Body of pancreas (tissue), 4 donors: Measurements from ENCODE around the gene SCFD2. TPM values are rescaled to one million over a fixed set of nuclear protein-coding genes. Genes with fewer than 3 reads are reported as not detected.

Source experiments
- ATAC-seq: fragments of 150-250 bp; one replicate; pipeline ENCODE4 v1.9.1; 2016
- DNase-seq, 4 donors: peaks; one replicate each; pipeline ENCODE4 v3.0.0-alpha.2; 2019
- H3K27ac ChIP-seq, 4 donors: fragments of 200-600 bp; sonication (generic); 1 replicate in 3 of 4; 2 replicates in 1 of 4; pipeline versions ENCODE4 v1.5.1 to v1.6.1; 2016 to 2019; ENCODE audit warnings: mild to moderate bottlenecking in 1 of 4, mixed read lengths in 1 of 4, moderate library complexity in 1 of 4
- H3K27me3 ChIP-seq, 2 donors: fragments of 200-600 bp; sonication (generic); one replicate each; pipeline ENCODE4 v1.6.0; 2016; ENCODE audit warnings: mild to moderate bottlenecking in 1 of 2
- H3K36me3 ChIP-seq, 2 donors: fragments of 200-600 bp; sonication (generic); replicated peaks in 1 of 2; 2 replicates each; pipeline ENCODE4 v1.5.1; 2016; ENCODE audit warnings: low read depth in 2 of 2; ENCODE audit not compliant: insufficient read depth in 1 of 2
- H3K4me1 ChIP-seq: fragments of 200-600 bp; sonication (generic); one replicate; pipeline ENCODE4 v1.6.0; 2016
- H3K4me3 ChIP-seq, 2 donors: fragments of 200-600 bp; sonication (generic); 1 replicate in 1 of 2; 2 replicates in 1 of 2; pipeline ENCODE4 v1.5.1; 2016 to 2019
- H3K9me3 ChIP-seq, 3 donors: fragments of 200-600 bp; sonication (generic); 1 replicate in 2 of 3; 2 replicates in 1 of 3; pipeline ENCODE4 v1.5.1; 2016
- POLR2A ChIP-seq, 3 donors: fragments of 450-650 bp; IDR thresholded peaks; one replicate each; pipeline ENCODE4 v1.6.1; 2016; ENCODE audit warnings: antibody characterized with exemption in 3 of 3, mild to moderate bottlenecking in 2 of 3
- WGBS, 2 donors: methylation state at CpG; one replicate each; pipeline ENCODE4 v1.1.5; 2017; 5-methylcytosine and 5-hydroxymethylcytosine counted together
- intact Hi-C: fragments of 100-400 bp; cut with DNase I; formaldehyde crosslinking; loops from one replicate; pipeline ENCODE4 v1.15.1; 2023
- total RNA-seq, 2 donors: library from RNA; depleted of rRNA; stranded (reverse); fragments of >200 nt; gene quantifications; one replicate each; pipeline ENCODE4 v1.1.0, GENCODE V29; 2016
- TF ChIP-seq, protein P1 (sequence below), 7 experiments: fragments of 450-650 bp in 4 of 7; fragments of 200-600 bp in 3 of 7; sonication (generic) in 3 of 7; IDR thresholded peaks; one replicate each; pipeline ENCODE4 v1.5.1; 2016 to 2019; ENCODE audit warnings: antibody characterized with exemption in 7 of 7

SCFD2 gene
- total RNA-seq, 2 donors from 2014 or later, result 17.9 to 53.7 TPM

DNA sequence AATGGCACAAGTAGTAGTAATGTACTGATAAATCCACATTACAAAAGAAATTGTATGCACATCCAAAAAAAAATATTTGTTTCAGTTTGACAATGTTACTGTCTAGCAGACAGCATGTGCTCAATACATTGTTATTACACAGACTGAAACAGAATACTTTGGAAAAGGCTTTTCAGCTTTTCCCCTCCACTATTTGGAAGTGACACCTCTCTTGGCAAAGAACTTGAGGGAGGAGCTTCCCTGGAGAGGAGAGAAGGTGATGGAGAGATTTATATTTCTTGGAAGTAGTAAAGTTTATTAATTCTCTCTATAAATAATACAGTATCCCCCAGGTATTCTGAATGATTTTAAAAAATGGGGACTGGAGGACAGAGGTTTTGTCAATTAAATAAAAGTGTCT, 131.8 kb downstream of the SCFD2 start:
- TF ChIP-seq POLR2A (IDR thresholded peaks at IDR 0.05), result no peak
- TF ChIP-seq, protein P1, sequence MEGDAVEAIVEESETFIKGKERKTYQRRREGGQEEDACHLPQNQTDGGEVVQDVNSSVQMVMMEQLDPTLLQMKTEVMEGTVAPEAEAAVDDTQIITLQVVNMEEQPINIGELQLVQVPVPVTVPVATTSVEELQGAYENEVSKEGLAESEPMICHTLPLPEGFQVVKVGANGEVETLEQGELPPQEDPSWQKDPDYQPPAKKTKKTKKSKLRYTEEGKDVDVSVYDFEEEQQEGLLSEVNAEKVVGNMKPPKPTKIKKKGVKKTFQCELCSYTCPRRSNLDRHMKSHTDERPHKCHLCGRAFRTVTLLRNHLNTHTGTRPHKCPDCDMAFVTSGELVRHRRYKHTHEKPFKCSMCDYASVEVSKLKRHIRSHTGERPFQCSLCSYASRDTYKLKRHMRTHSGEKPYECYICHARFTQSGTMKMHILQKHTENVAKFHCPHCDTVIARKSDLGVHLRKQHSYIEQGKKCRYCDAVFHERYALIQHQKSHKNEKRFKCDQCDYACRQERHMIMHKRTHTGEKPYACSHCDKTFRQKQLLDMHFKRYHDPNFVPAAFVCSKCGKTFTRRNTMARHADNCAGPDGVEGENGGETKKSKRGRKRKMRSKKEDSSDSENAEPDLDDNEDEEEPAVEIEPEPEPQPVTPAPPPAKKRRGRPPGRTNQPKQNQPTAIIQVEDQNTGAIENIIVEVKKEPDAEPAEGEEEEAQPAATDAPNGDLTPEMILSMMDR (IDR thresholded peaks at IDR 0.05), result no peak
- Histone ChIP-seq H3K4me1 (no peaks in the 10 kb centered on the region), H3K4me3 (no peak overlapping the region), H3K27ac (no peak overlapping the region), H3K9me3 (no peaks in the 10 kb centered on the region), H3K36me3 (no peaks in the 10 kb centered on the region), H3K27me3 (no peaks in the 10 kb centered on the region)
- ATAC-seq (no peak), DNase-seq (no peak)
- intact Hi-C loops, result no loop called here

- intact Hi-C loops, result no loop called here
These were observed 132.6 kb downstream of the SCFD2 start for GRCh38 chr4:53233114-53233795.

GRCh38 chr4:53232371-53232770, 133.5 kb downstream of the SCFD2 start:
- 95 to 98% methylated on average over 2 of the region's 2 CpGs for WGBS, 2 donors
- Histone ChIP-seq H3K27ac (no peak overlapping the region), H3K27me3 (no peaks in the 10 kb centered on the region), H3K4me1 (no peaks in the 10 kb centered on the region), H3K9me3 (no peaks in the 10 kb centered on the region), H3K4me3 (no peak overlapping the region), H3K36me3 (no peaks in the 10 kb centered on the region)
- TF ChIP-seq POLR2A (IDR thresholded peaks at IDR 0.05), result no peak
- TF ChIP-seq, protein P1 (IDR thresholded peaks at IDR 0.05), result no peak
- DNase-seq (no peak), ATAC-seq (no peak)
- intact Hi-C loops, result no loop called here

More at GRCh38 chr4:53233114-53233795, 132.6 kb downstream of the SCFD2 start:
- Histone ChIP-seq H3K4me3 (no peak overlapping the region), H3K27me3 (no peaks in the 10 kb centered on the region), H3K4me1 (no peaks in the 10 kb centered on the region), H3K36me3 (no peaks in the 10 kb centered on the region), H3K9me3 (no peaks in the 10 kb centered on the region), H3K27ac (no peak overlapping the region)
- no peak for ATAC-seq
- 53 to 62% methylated on average over 2 of the region's 2 CpGs for WGBS, 2 donors
- no peak for TF ChIP-seq POLR2A (IDR thresholded peaks at IDR 0.05)
- TF ChIP-seq, protein P1 (IDR thresholded peaks at IDR 0.05), result no peak
- no peak for DNase-seq

DNA sequence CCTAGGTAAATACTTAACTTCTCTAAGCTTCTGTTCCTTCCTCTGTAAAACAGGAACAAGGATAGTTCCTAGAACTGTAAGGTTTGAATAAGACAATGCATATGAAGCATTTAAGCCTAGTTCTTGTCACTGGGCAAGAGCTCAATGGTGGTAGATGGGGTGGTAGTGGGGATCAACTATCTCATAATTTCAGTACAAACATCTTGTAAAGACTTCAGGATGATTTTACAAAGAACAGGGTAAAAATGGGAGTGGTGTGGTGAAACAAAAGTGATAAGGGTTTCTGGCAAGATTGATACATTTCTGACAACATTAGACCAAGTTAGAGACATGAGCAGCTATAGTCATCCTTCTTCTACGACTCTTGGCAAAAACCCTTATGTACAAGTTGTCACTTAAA, 137.8 kb downstream of the SCFD2 start:
- Histone ChIP-seq H3K4me1 (no peaks in the 10 kb centered on the region), H3K9me3 (no peaks in the 10 kb centered on the region), H3K27ac (no peak overlapping the region), H3K4me3 (no peak overlapping the region), H3K27me3 (no peaks in the 10 kb centered on the region), H3K36me3 (no peaks in the 10 kb centered on the region)
- ATAC-seq (no peak), DNase-seq (no peak)
- intact Hi-C loops, result no loop called here
- WGBS, 2 donors, result 93 to 96% methylated on average over 1 of the region's 1 CpG
- no peak for TF ChIP-seq POLR2A (IDR thresholded peaks at IDR 0.05)
- TF ChIP-seq, protein P1 (IDR thresholded peaks at IDR 0.05), result no peak

GRCh38 chr4:53227451-53227850, 138.4 kb downstream of the SCFD2 start:
- TF ChIP-seq POLR2A (IDR thresholded peaks at IDR 0.05), result no peak
- TF ChIP-seq, protein P1 (IDR thresholded peaks at IDR 0.05), result no peak
- DNase-seq (no peak), ATAC-seq (no peak)
- Histone ChIP-seq H3K27ac (no peak overlapping the region), H3K4me3 (no peak overlapping the region), H3K27me3 (no peaks in the 10 kb centered on the region), H3K4me1 (no peaks in the 10 kb centered on the region), H3K9me3 (no peaks in the 10 kb centered on the region), H3K36me3 (no peaks in the 10 kb centered on the region)
- intact Hi-C loops, result no loop called here
- WGBS, 2 donors, result 74 to 77% methylated on average over 3 of the region's 3 CpGs
